K562 (cell line): Measurements from ENCODE around the gene RFC2. TPM values are rescaled to one million over a fixed set of nuclear protein-coding genes. Genes with fewer than 3 reads are reported as not detected.
"Not testable (repeated sequence)": the region's sequence is repeated elsewhere in the genome, so short reads cannot be mapped to it uniquely, and the experiment has no call there.

ENCODE experiments used
- ATAC-seq: fragments of 200-7000 bp; cut with Tn5 transposase; 3 replicates; pipeline ENCODE4 v1.9.1; 2020; ENCODE audit warnings: moderate library complexity
- BruUV-seq: library from RNA; stranded (reverse); fragments of 400-500 nt; replicated peaks from 2 replicates; lab custom pipeline; 2021; lab: Mats Ljungman, UMichigan
- CTCF ChIA-PET: fragments of 300-600 bp; formaldehyde crosslinking; extraction: SDS; loops from one replicate; lab custom pipeline; 2021; ENCODE audit warnings: low intra/inter-chr PET ratio; lab: Yijun Ruan, JAX
- POLR2A ChIA-PET: fragments of 300-600, 350-650 bp; sonication (Branson Sonifier 250); formaldehyde crosslinking; extraction: SDS; loops from one replicate; lab custom pipeline; 2021; ENCODE audit warnings: antibody characterized with exemption, inconsistent platforms; lab: Yijun Ruan, JAX
- DNase-seq, 4 experiments: peaks; one replicate each; pipeline versions ENCODE4 v3.0.0 to v3.0.0-alpha.2; 2011 to 2018; ENCODE audit warnings: low spot score in 3 of 4, mixed read lengths in 3 of 4; ENCODE audit errors: extremely low read depth in 1 of 4
- FAIRE-seq: peaks from 2 replicates; lab custom pipeline; 2011; peaks lifted over from hg19 to GRCh38; lab: Jason Lieb, UNC
- H2AFZ ChIP-seq: 2 replicates; pipeline ENCODE4 v1.6.0; 2011; ENCODE audit warnings: low read depth, low read length, control low read depth, inconsistent platforms
- H3K27ac ChIP-seq: fragments of 200-600 bp; 3 replicates; pipeline ENCODE4 v1.8.0; 2011; ENCODE audit warnings: low read depth, mild to moderate bottlenecking, control low read depth, inconsistent platforms, low read length, moderate library complexity, mixed read lengths; ENCODE audit errors: extremely low read depth
- H3K27me3 ChIP-seq, 2 experiments: fragments of 300-600 bp in 1 of 2; 2 replicates in 1 of 2; 3 replicates in 1 of 2; pipeline versions ENCODE4 v1.6.0 to v1.8.0; 2011; ENCODE audit warnings: inconsistent platforms in 2 of 2, low read length in 2 of 2, mild to moderate bottlenecking in 1 of 2, mixed read lengths in 1 of 2, moderate library complexity in 1 of 2; ENCODE audit not compliant: control insufficient read depth in 2 of 2, insufficient read depth in 2 of 2
- H3K36me3 ChIP-seq: fragments of 300-600 bp; 3 replicates; pipeline ENCODE4 v1.8.0; 2011; ENCODE audit warnings: mild to moderate bottlenecking, low read length, inconsistent platforms; ENCODE audit not compliant: control insufficient read depth, insufficient read depth
- H3K4me1 ChIP-seq, 2 experiments: fragments of 200-600 bp in 1 of 2; replicated peaks in 1 of 2; 2 replicates in 1 of 2; 3 replicates in 1 of 2; pipeline versions ENCODE4 v1.5.1 to v1.8.0; 2011; ENCODE audit warnings: inconsistent platforms in 2 of 2, low read length in 2 of 2, mild to moderate bottlenecking in 1 of 2, mixed read lengths in 1 of 2, moderate library complexity in 1 of 2; ENCODE audit not compliant: control insufficient read depth in 2 of 2, insufficient read depth in 2 of 2
- H3K4me2 ChIP-seq: 2 replicates; pipeline ENCODE4 v1.6.1; 2011; ENCODE audit warnings: low read length, control low read depth, inconsistent platforms, mixed read lengths; ENCODE audit not compliant: insufficient read depth
- H3K4me3 ChIP-seq: fragments of 200-600 bp; sonication (generic), shearing (Covaris generic); 2 replicates; pipeline ENCODE4 v1.5.1; 2016; ENCODE audit warnings: control low read depth, inconsistent platforms
- H3K79me2 ChIP-seq: fragments of 200-600 bp; 3 replicates; pipeline ENCODE4 v1.8.0; 2011; ENCODE audit warnings: low read length, inconsistent platforms; ENCODE audit not compliant: control insufficient read depth, insufficient read depth
- H3K9ac ChIP-seq, 2 experiments: 2 replicates each; pipeline versions ENCODE4 v1.6.0 to v1.6.1; 2011; ENCODE audit warnings: low read depth in 2 of 2, low read length in 2 of 2, control low read depth in 1 of 2, inconsistent platforms in 1 of 2, mild to moderate bottlenecking in 1 of 2, mixed read lengths in 1 of 2; ENCODE audit not compliant: insufficient read depth in 1 of 2
- H3K9me1 ChIP-seq: one replicate; pipeline ENCODE4 v1.6.0; 2011; ENCODE audit warnings: inconsistent platforms, mild to moderate bottlenecking, low read length, moderate library complexity; ENCODE audit not compliant: control insufficient read depth, insufficient read depth
- H3K9me3 ChIP-seq: replicated peaks from 2 replicates; pipeline ENCODE4 v1.5.1; 2011; ENCODE audit warnings: low read depth, low read length, inconsistent platforms; ENCODE audit not compliant: control insufficient read depth, insufficient read depth
- H4K20me1 ChIP-seq: replicated peaks from 2 replicates; pipeline ENCODE4 v1.6.1; 2011; ENCODE audit warnings: low read length, inconsistent platforms, mixed read lengths; ENCODE audit not compliant: control insufficient read depth, insufficient read depth
- CREBBP ChIP-seq: IDR thresholded peaks from one replicate; pipeline ENCODE4 v1.6.1; 2012; ENCODE audit warnings: low read depth, mild to moderate bottlenecking, control low read depth, inconsistent platforms, low read length
- RBM25 ChIP-seq: fragments of 200-400 bp; formaldehyde crosslinking; IDR thresholded peaks from 2 replicates; pipeline ENCODE4 v1.6.1; 2018; ENCODE audit warnings: low read length, low read depth, moderate library complexity; ENCODE audit not compliant: severe bottlenecking
- ZBTB33 ChIP-seq: sonication (generic); formaldehyde crosslinking; IDR thresholded peaks from 2 replicates; pipeline ENCODE4 v1.8.1; 2023; ENCODE audit warnings: mild to moderate bottlenecking, missing genetic modification reagents
- ZFPM2 ChIP-seq: fragments of 250-450 bp; sonication (Bioruptor Pico); IDR thresholded peaks from 2 replicates; pipeline ENCODE4 v1.5.1; 2022; ENCODE audit warnings: mild to moderate bottlenecking
- ZNF224 ChIP-seq: sonication (generic); formaldehyde crosslinking; IDR thresholded peaks from 2 replicates; pipeline ENCODE4 v1.8.0; 2022; ENCODE audit warnings: mild to moderate bottlenecking, missing genetic modification reagents
- WGBS: fragments of 100-300 bp; shearing (Covaris generic); methylation state at CpG from one replicate; pipeline ENCODE4 v1.1.6; 2016; ENCODE audit warnings: low coverage, mixed read lengths; ENCODE audit not compliant: insufficient coverage; ENCODE audit errors: missing lambda C conversion rate; 5-methylcytosine and 5-hydroxymethylcytosine counted together
- in situ Hi-C: fragments of 300-500 bp; cut with MboI; formaldehyde crosslinking; loops from 4 replicates; pipeline ENCODE4 v1.15.0; 2018; ENCODE audit warnings: inconsistent platforms, mixed read lengths
- intact Hi-C: fragments of 100-400 bp; cut with micrococcal nuclease; formaldehyde crosslinking; loops from 2 replicates; pipeline ENCODE4 v1.14.2; 2022
- polyA plus RNA-seq, 8 experiments: library from polyadenylated mRNA; depleted of rRNA in 4 of 8; stranded (reverse) in 5 of 8; unstranded in 3 of 8; fragments of >200 nt; fragmentation: Nextera tagmentation in 2 of 8; fragmentation: Illumina TruSeq in 1 of 8; extraction: Ambion mirVana in 2 of 8; extraction: Trizol in 1 of 8; gene quantifications; 2 replicates each; pipeline versions ENCODE4 v1.2.1 to v1.2.3, GENCODE V29; 2011 to 2014; ENCODE audit warnings: inconsistent platforms in 1 of 8, missing spikeins in 1 of 8
- total RNA-seq, 7 experiments: library from RNA; depleted of rRNA in 6 of 7; stranded (reverse); fragments of >200 nt in 6 of 7; fragmentation: Illumina TruSeq in 2 of 7; extraction: Trizol in 2 of 7; gene quantifications; 2 replicates each; pipeline versions ENCODE4 v1.2.1 to v1.2.3, GENCODE V29; 2011 to 2021; ENCODE audit warnings: low replicate concordance in 1 of 7

Gene RFC2
- total and polyA plus RNA-seq, 9 of the 15 experiments (the other 6 are each of a cell fraction or from before 2014, with no cell fraction given), result 32.5 to 161 (median 102) TPM

GRCh38 chr7:74256491-74257408 is 2.6 kb upstream of the RFC2 start (continued):
- TF ChIP-seq ZNF224 (CRISPR knock-in tag) (no peak), ZFPM2 (CRISPR knock-in tag) (no peak), ZBTB33 (CRISPR knock-in tag) (peak; percentile 54; the same call in 1 of the 2 replicates), CREBBP (no peak), RBM25 (peak; percentile 25)

- CTCF ChIA-PET, BruUV-seq, H4K20me1 ChIP-seq, H3K27me3 ChIP-seq, in situ Hi-C loops, DNase-seq, ATAC-seq, H3K9me1 ChIP-seq, FAIRE-seq, H2AFZ ChIP-seq, H3K27ac ChIP-seq, H3K9me3 ChIP-seq: not testable (repeated sequence)
- POLR2A ChIA-PET, result interaction anchor here (0.7 to 1.6 kb wide), 3 partner anchors 8 to 21 kb away, joined by 3 to 8 read pairs (median 5); no protein-coding TSS in a partner anchor
- H3K36me3 ChIP-seq, result peaks cover 20% of the 10 kb centered on the region
- H3K9ac ChIP-seq, result peak overlapping the region in 1 of 2 experiments; percentile 99; a peak in 1 of 4 replicates
- peak overlapping the region; percentile 90 for H3K4me2 ChIP-seq
- intact Hi-C loops, result loop anchor here (10.0 kb wide), 1 partner anchor 59 kb away; no protein-coding TSS in a partner anchor
- peaks cover 9 to 24% of the 10 kb centered on the region in 2 experiments; a peak in 3 of 5 replicates for H3K4me1 ChIP-seq
- H3K4me3 ChIP-seq, result peak overlapping the region; percentile 98
- peaks cover 34% of the 10 kb centered on the region for H3K79me2 ChIP-seq
- 72% methylated on average over 6 of the region's 6 CpGs for WGBS
Observed at GRCh38 chr7:74255461-74255860, 1.3 kb upstream of the RFC2 start.
